ENCODE results near the gene PCDHA2.
A peak's percentile ranks its signal among the peaks of the same experiment; 100 is the strongest.
"Not testable (repeated sequence)": the region's sequence is repeated elsewhere in the genome, so short reads cannot be mapped to it uniquely, and the experiment has no call there.

The PCDHA2 gene

GRCh38 chr5:140827704-140828361 lies 33.2 kb downstream of the PCDHA2 start, which contains the start of gene PCDHA6:
Gene PCDHA6 (plus strand): TSS chr5:140827960. CDS start chr5:140828092, 132 bp downstream.
- H3K4me3 ChIP-seq (ENCODE audit: low read length) = no peak within 1 kb of the TSS
- DNase-seq (ENCODE audit: low read depth) = no peak
- peak; percentile 22 for TF ChIP-seq CTCF (IDR thresholded peaks at IDR 0.05; ENCODE audit: insufficient read depth, low read depth, low read length, missing control alignments)

- TF ChIP-seq CTCF (IDR thresholded peaks at IDR 0.05; ENCODE audit: insufficient read depth, low read depth, low read length, missing control alignments) = no peak
- no peak for DNase-seq (ENCODE audit: low read depth)
- H3K4me3 ChIP-seq (ENCODE audit: low read length) = no peak overlapping the region
Measured at GRCh38 chr5:140828362-140828737, 33.7 kb downstream of the PCDHA2 start.

GRCh38 chr5:140829511-140830501 lies 35.2 kb downstream of the PCDHA2 start:
- DNase-seq (ENCODE audit: low read depth); H3K4me3 ChIP-seq (ENCODE audit: low read length): not testable (repeated sequence)

- no peak within 1 kb of the TSS for H3K4me3 ChIP-seq (ENCODE audit: low read length)
- TF ChIP-seq CTCF (IDR thresholded peaks at IDR 0.05; ENCODE audit: insufficient read depth, low read depth, low read length, missing control alignments) = no peak
- DNase-seq (ENCODE audit: low read depth) = peak; percentile 13
Measured at GRCh38 chr5:140833993-140834392, 39.3 kb downstream of the PCDHA2 start, which contains the start of gene PCDHA7. Gene PCDHA7 (plus strand): TSS chr5:140834269. CDS start chr5:140834384, 115 bp downstream.

GRCh38 chr5:140834439-140835008 lies 39.9 kb downstream of the PCDHA2 start:
- not testable (repeated sequence) for H3K4me3 ChIP-seq (ENCODE audit: low read length); DNase-seq (ENCODE audit: low read depth)

GRCh38 chr5:140835622-140836510 lies 41.2 kb downstream of the PCDHA2 start:
- TF ChIP-seq CTCF (IDR thresholded peaks at IDR 0.05; ENCODE audit: insufficient read depth, low read depth, low read length, missing control alignments) = no peak
- no peak overlapping the region for H3K4me3 ChIP-seq (ENCODE audit: low read length)
- DNase-seq (ENCODE audit: low read depth) = no peak

Data from epithelial cell of esophagus (primary cell).